Esophagus squamous epithelium (tissue), 4 donors: ENCODE results near the gene TRAPPC3L.

Experiments used
- CTCF ChIP-seq, 6 experiments: fragments of 450-650 bp in 4 of 6; fragments of 200-600 bp in 2 of 6; sonication (generic) in 2 of 6; IDR thresholded peaks; one replicate each; pipeline ENCODE4 v1.5.1; 2016 to 2019; ENCODE audit warnings: antibody characterized with exemption in 6 of 6, mild to moderate bottlenecking in 4 of 6, moderate library complexity in 4 of 6
- POLR2A ChIP-seq, 4 donors: fragments of 450-650 bp; IDR thresholded peaks; one replicate each; pipeline ENCODE4 v1.6.1; 2017; ENCODE audit warnings: antibody characterized with exemption in 4 of 4, mild to moderate bottlenecking in 4 of 4, moderate library complexity in 3 of 4

GRCh38 chr6:116553451-116553850, 8.0 kb upstream of the TRAPPC3L start, which contains the start of gene CALHM4:
- TF ChIP-seq POLR2A (IDR thresholded peaks at IDR 0.05) (no peak), CTCF (IDR thresholded peaks at IDR 0.05) (no peak)
